A549 (cell line): ENCODE results near the gene CACNA1S. TPM values are rescaled to one million over a fixed set of nuclear protein-coding genes. Genes with fewer than 3 reads are reported as not detected.

ENCODE experiments used
- ATAC-seq, 2 experiments: fragments of 200-7000 bp in 1 of 2; fragments of >200 bp in 1 of 2; cut with Nextera tagmentation in 1 of 2; cut with Tn5 transposase in 1 of 2; 3 replicates each; pipeline versions ENCODE4 v1.8.0 to v1.9.1; 2018 to 2020; ENCODE audit warnings: mild to moderate bottlenecking in 1 of 2, moderate library complexity in 1 of 2
- CTCF ChIA-PET: fragments of 300-600 bp; sonication (Branson Sonifier 250); formaldehyde crosslinking; extraction: SDS; loops from one replicate; lab custom pipeline; 2021; ENCODE audit warnings: antibody characterized with exemption, inconsistent platforms; lab: Yijun Ruan, JAX
- POLR2A ChIA-PET: fragments of 350-600 bp; formaldehyde crosslinking; extraction: SDS; loops from one replicate; lab custom pipeline; 2021; ENCODE audit warnings: antibody characterized with exemption, inconsistent platforms; lab: Yijun Ruan, JAX
- DNase-seq, 2 experiments: peaks; one replicate each; pipeline versions ENCODE4 v3.0.0 to v3.0.0-alpha.2; 2011 to 2016; ENCODE audit warnings: low read depth in 1 of 2, low spot score in 1 of 2
- FAIRE-seq: peaks from 2 replicates; lab custom pipeline; 2011; peaks lifted over from hg19 to GRCh38; lab: Jason Lieb, UNC
- H3K27ac ChIP-seq, 2 experiments: fragments of >200 bp; sonication (Bioruptor Twin); formaldehyde crosslinking; 3 replicates each; pipeline ENCODE4 v1.5.1; 2016 to 2017
- H3K4me1 ChIP-seq: fragments of >200 bp; sonication (Bioruptor Twin); formaldehyde crosslinking; 3 replicates; pipeline ENCODE4 v1.6.1; 2016
- H3K4me2 ChIP-seq: fragments of >200 bp; sonication (Bioruptor Twin); formaldehyde crosslinking; 3 replicates; pipeline ENCODE4 v1.6.1; 2016
- H3K4me3 ChIP-seq: fragments of >200 bp; sonication (Bioruptor Twin); formaldehyde crosslinking; 3 replicates; pipeline ENCODE4 v1.5.1; 2016
- H3K9me3 ChIP-seq: fragments of >200 bp; sonication (Bioruptor Twin); formaldehyde crosslinking; 3 replicates; pipeline ENCODE4 v1.6.1; 2016
- CBX8 ChIP-seq: fragments of 200-600 bp; sonication (generic); IDR thresholded peaks from 2 replicates; pipeline ENCODE4 v1.6.1; 2016
- CHD2 ChIP-seq: fragments of 150-350 bp; IDR thresholded peaks from 2 replicates; pipeline ENCODE4 v1.6.1; 2014; ENCODE audit warnings: low read length; ENCODE audit not compliant: partially characterized antibody
- EHF ChIP-seq: fragments of 250-450 bp; sonication (Bioruptor Pico); IDR thresholded peaks from 2 replicates; pipeline ENCODE4 v1.5.0; 2020; ENCODE audit warnings: mild to moderate bottlenecking
- EP300 ChIP-seq, 2 experiments: fragments of >200 bp; sonication (Bioruptor Twin); formaldehyde crosslinking; IDR thresholded peaks; 2 replicates in 1 of 2; 3 replicates in 1 of 2; pipeline ENCODE4 v1.6.1; 2016 to 2017
- FOSB ChIP-seq: fragments of 250-450 bp; sonication (Bioruptor Pico); IDR thresholded peaks from 2 replicates; pipeline ENCODE4 v1.5.0; 2020; ENCODE audit warnings: mild to moderate bottlenecking, moderate library complexity
- FOSL2 ChIP-seq, 2 experiments: fragments of 450-650 bp in 1 of 2; fragments of >200 bp in 1 of 2; sonication (Bioruptor Twin) in 1 of 2; formaldehyde crosslinking; IDR thresholded peaks; 2 replicates each; pipeline versions ENCODE4 v1.5.0 to v1.6.1; 2016 to 2020; ENCODE audit warnings: mild to moderate bottlenecking in 1 of 2, moderate library complexity in 1 of 2
- HEYL ChIP-seq: fragments of 250-450 bp; sonication (Bioruptor Pico); IDR thresholded peaks from 2 replicates; pipeline ENCODE4 v1.8.0; 2021; ENCODE audit warnings: mild to moderate bottlenecking, moderate library complexity
- HOXA7 ChIP-seq: fragments of 250-450 bp; sonication (Bioruptor Pico); IDR thresholded peaks from 2 replicates; pipeline ENCODE4 v1.5.0; 2020; ENCODE audit warnings: mild to moderate bottlenecking, moderate library complexity
- HOXB13 ChIP-seq: fragments of 250-450 bp; sonication (Bioruptor Pico); IDR thresholded peaks from 2 replicates; pipeline ENCODE4 v1.5.0; 2020; ENCODE audit warnings: low read depth, mild to moderate bottlenecking, moderate library complexity
- HOXB5 ChIP-seq: fragments of 250-450 bp; sonication (Bioruptor Pico); IDR thresholded peaks from 2 replicates; pipeline ENCODE4 v1.5.0; 2020; ENCODE audit warnings: mild to moderate bottlenecking, moderate library complexity
- MAFK ChIP-seq: fragments of 450-650 bp; IDR thresholded peaks from 2 replicates; pipeline ENCODE4 v1.6.1; 2014; ENCODE audit not compliant: partially characterized antibody
- MYC ChIP-seq: IDR thresholded peaks from 2 replicates; pipeline ENCODE4 v1.6.1; 2012; ENCODE audit warnings: mild to moderate bottlenecking, inconsistent platforms, low read length, improper control_type of control experiment, borderline replicate concordance
- NR3C1 ChIP-seq: fragments of >200 bp; sonication (Bioruptor Twin); formaldehyde crosslinking; IDR thresholded peaks from 3 replicates; pipeline ENCODE4 v1.6.1; 2017
- POLR2AphosphoS2 ChIP-seq: conservative IDR thresholded peaks from 2 replicates; pipeline ENCODE4 v1.6.1; 2012; ENCODE audit warnings: low read length, improper control_type of control experiment, inconsistent platforms
- RAD21 ChIP-seq, 2 experiments: fragments of >200 bp in 1 of 2; sonication (Bioruptor Twin) in 1 of 2; formaldehyde crosslinking in 1 of 2; IDR thresholded peaks in 1 of 2; conservative IDR thresholded peaks in 1 of 2; 2 replicates in 1 of 2; 3 replicates in 1 of 2; pipeline ENCODE4 v1.6.1; 2012 to 2018; ENCODE audit warnings: inconsistent platforms in 1 of 2
- REST ChIP-seq: fragments of 200-600 bp; sonication (generic); IDR thresholded peaks from 2 replicates; pipeline ENCODE4 v1.6.1; 2016; ENCODE audit warnings: antibody characterized with exemption, mild to moderate bottlenecking, moderate library complexity
- SREBF2 ChIP-seq: fragments of 450-650 bp; IDR thresholded peaks from 2 replicates; pipeline ENCODE4 v1.6.1; 2014; ENCODE audit warnings: mild to moderate bottlenecking, moderate library complexity
- TP53 ChIP-seq: fragments of 250-450 bp; sonication (Bioruptor Pico); IDR thresholded peaks from 2 replicates; pipeline ENCODE4 v1.5.0; 2021; ENCODE audit warnings: mild to moderate bottlenecking, moderate library complexity
- USF2 ChIP-seq: fragments of 450-650 bp; IDR thresholded peaks from 2 replicates; pipeline ENCODE4 v1.6.1; 2014; ENCODE audit warnings: antibody characterized with exemption
- ZNF302 ChIP-seq: fragments of 250-450 bp; sonication (Bioruptor Pico); IDR thresholded peaks from 2 replicates; pipeline ENCODE4 v1.9.0; 2021; ENCODE audit warnings: inconsistent platforms, mild to moderate bottlenecking, moderate library complexity
- WGBS: methylation state at CpG from one replicate; pipeline ENCODE4 v1.1.6; 2017; ENCODE audit errors: missing lambda C conversion rate; 5-methylcytosine and 5-hydroxymethylcytosine counted together
- polyA plus RNA-seq, 4 experiments: library from polyadenylated mRNA; depleted of rRNA in 3 of 4; stranded (reverse); fragments of >200 nt; fragmentation: RNase III in 1 of 4; extraction: RNeasy Plus Mini Kit Qiagen cat#74134 plus additional on column Dnase treatment in 1 of 4; gene quantifications; 2 replicates in 3 of 4; 3 replicates in 1 of 4; pipeline ENCODE4 v1.2.3, GENCODE V29; 2011 to 2017
- TF ChIP-seq, protein P1 (sequence below): fragments of >200 bp; sonication (Bioruptor Twin); formaldehyde crosslinking; IDR thresholded peaks from 3 replicates; pipeline ENCODE4 v1.5.1; 2016
- TF ChIP-seq, protein P2 (sequence below): fragments of >200 bp; sonication (Bioruptor Twin); formaldehyde crosslinking; IDR thresholded peaks from 2 replicates; pipeline ENCODE4 v1.6.1; 2016

Gene CACNA1S
- polyA plus RNA-seq, 2 of the 4 experiments (the other 2 are of a cell fraction): 0.01 TPM; not detected in 1

DNA sequence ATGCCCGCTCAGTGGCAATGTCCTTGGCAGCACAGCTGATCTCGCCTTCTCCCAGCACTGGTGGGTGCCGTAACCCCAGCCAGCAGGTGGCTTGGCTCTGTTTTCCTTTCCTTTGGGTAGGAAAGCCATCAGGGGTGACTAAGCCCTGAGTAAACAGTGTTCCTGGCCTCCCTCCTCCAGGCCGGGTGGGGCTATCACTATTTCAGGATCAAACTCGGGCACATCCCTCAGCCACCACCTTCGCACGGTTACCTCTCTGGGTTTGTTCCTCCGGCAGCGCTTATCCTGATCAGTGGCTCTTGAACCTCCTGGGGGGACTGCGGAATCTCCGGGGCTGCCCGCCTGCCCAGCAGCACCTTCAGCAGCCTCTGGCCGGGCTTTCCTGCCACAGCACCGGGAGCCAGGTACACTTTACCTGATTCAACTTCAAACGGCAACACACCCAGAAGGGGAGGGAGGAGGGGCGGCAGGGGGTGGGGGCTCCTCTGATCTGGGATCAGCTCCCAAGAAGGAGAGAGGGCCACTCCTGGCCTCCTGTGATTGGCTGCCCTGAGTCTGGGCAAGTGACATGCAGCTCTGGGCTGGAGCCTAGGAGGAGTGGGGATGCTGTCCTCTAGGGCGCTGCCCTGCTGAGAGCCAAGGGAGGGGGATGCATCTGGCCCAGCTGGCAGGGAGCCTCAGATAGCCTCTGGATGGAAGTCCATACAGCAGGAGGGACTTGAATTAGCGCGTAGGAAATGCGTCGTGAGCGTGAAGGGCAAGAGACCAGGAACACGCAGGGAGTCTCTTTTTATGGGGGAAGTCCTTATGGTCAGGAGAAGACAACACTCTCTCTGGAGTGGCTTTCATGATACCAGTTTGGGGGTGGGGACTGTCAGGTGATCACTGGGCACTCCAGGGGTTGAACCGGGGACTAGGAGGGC is 14.9 kb upstream of the CACNA1S start, which contains the start of gene ASCL5:
Gene ASCL5 (minus strand): TSS at position 353 of the 923 bp plus-strand sequence. CDS start 11,812 bp downstream, outside the sequence.
- H3K9me3 ChIP-seq: no peaks in the 10 kb centered on the region
- 57% methylated on average over 20 of the region's 24 CpGs for WGBS
- no peak within 1 kb of the TSS for H3K4me3 ChIP-seq
- CTCF ChIA-PET: interaction anchor here (0.7 to 2.1 kb wide), 12 partner anchors 8 to 96 kb away, joined by 3 to 11 read pairs (median 4); no protein-coding TSS in a partner anchor
- DNase-seq: peak; percentile 53 to 84
- peaks cover 19% of the 10 kb centered on the region; the same call in 2 of the 3 replicates for H3K4me1 ChIP-seq
- POLR2A ChIA-PET: no interaction called here
- peak within 1 kb of the TSS; percentile 70 for H3K4me2 ChIP-seq
- FAIRE-seq: no peak
- peak within 1 kb of the TSS; percentile 36 to 73; a peak in 4 of 6 replicates for H3K27ac ChIP-seq
- peak; percentile 80 to 88 for ATAC-seq
- TF ChIP-seq NR3C1: no peak
- TF ChIP-seq CHD2: no peak
- no peak for TF ChIP-seq MYC
- peak; percentile 24; the same call in 1 of the 2 replicates for TF ChIP-seq FOSL2 (IDR thresholded peaks at IDR 0.05)
- TF ChIP-seq FOSL2 (CRISPR knock-in tag; IDR thresholded peaks at IDR 0.05): peak; percentile 69
- TF ChIP-seq MAFK: no peak
- 0 out of 5 replicates have a peak, but pooled peaks of 1 of the 2 experiments have one; percentile 16 for TF ChIP-seq RAD21 (conservative IDR thresholded peaks at IDR 0.05 in 1 of 2, IDR thresholded peaks at IDR 0.05 in 1 of 2)

- POLR2A ChIA-PET: no interaction called here
- FAIRE-seq (no peak), ATAC-seq (no peak), DNase-seq (no peak)
- H3K9me3 ChIP-seq: no peaks in the 10 kb centered on the region
- peak overlapping the region in 1 of 2 experiments; percentile 73; a peak in 1 of 6 replicates for H3K27ac ChIP-seq
- TF ChIP-seq TP53 (CRISPR knock-in tag): no peak
- TF ChIP-seq, protein P1, sequence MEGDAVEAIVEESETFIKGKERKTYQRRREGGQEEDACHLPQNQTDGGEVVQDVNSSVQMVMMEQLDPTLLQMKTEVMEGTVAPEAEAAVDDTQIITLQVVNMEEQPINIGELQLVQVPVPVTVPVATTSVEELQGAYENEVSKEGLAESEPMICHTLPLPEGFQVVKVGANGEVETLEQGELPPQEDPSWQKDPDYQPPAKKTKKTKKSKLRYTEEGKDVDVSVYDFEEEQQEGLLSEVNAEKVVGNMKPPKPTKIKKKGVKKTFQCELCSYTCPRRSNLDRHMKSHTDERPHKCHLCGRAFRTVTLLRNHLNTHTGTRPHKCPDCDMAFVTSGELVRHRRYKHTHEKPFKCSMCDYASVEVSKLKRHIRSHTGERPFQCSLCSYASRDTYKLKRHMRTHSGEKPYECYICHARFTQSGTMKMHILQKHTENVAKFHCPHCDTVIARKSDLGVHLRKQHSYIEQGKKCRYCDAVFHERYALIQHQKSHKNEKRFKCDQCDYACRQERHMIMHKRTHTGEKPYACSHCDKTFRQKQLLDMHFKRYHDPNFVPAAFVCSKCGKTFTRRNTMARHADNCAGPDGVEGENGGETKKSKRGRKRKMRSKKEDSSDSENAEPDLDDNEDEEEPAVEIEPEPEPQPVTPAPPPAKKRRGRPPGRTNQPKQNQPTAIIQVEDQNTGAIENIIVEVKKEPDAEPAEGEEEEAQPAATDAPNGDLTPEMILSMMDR: no peak
- TF ChIP-seq EP300 (IDR thresholded peaks at IDR 0.05): no peak
- no peak for TF ChIP-seq CBX8
- TF ChIP-seq HOXB13 (CRISPR knock-in tag): no peak
- no peak for TF ChIP-seq USF2
- TF ChIP-seq POLR2AphosphoS2: no peak
- TF ChIP-seq HOXA7 (CRISPR knock-in tag): no peak
- no peak for TF ChIP-seq REST
- TF ChIP-seq EHF (CRISPR knock-in tag): no peak
- no peak for TF ChIP-seq HOXB5 (CRISPR knock-in tag)
- no peak for TF ChIP-seq SREBF2
- TF ChIP-seq ZNF302 (CRISPR knock-in tag): no peak
- TF ChIP-seq, protein P2, sequence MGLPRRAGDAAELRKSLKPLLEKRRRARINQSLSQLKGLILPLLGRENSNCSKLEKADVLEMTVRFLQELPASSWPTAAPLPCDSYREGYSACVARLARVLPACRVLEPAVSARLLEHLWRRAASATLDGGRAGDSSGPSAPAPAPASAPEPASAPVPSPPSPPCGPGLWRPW: no peak
- no peak for TF ChIP-seq HEYL (CRISPR knock-in tag)
- TF ChIP-seq NR3C1: no peak
- no peak for TF ChIP-seq MYC
- no peak for TF ChIP-seq FOSB
- H3K4me3 ChIP-seq: no peak overlapping the region
- CTCF ChIA-PET: interaction anchor here (0.7 to 2.1 kb wide), 12 partner anchors 9 to 97 kb away, joined by 3 to 11 read pairs (median 4); no protein-coding TSS in a partner anchor
- peak overlapping the region; percentile 70 for H3K4me2 ChIP-seq
- 44% methylated on average over 3 of the region's 3 CpGs for WGBS
- H3K4me1 ChIP-seq: peaks cover 19% of the 10 kb centered on the region; the same call in 2 of the 3 replicates
Measured at GRCh38 chr1:201126463-201126831, 14.2 kb upstream of the CACNA1S start.
